WTC11 (cell line): ENCODE measurements around the gene ARAP1. TPM values are rescaled to one million over a fixed set of nuclear protein-coding genes. Genes with fewer than 3 reads are reported as not detected.

Experiments
- ATAC-seq: fragments of 200-7000 bp; cut with Tn5 transposase; 2 replicates; pipeline ENCODE4 v1.10.0; 2021; ENCODE audit warnings: mild to moderate bottlenecking, moderate library complexity
- CTCF ChIA-PET: fragments of 300-600 bp; sonication (Branson Sonifier 250); formaldehyde crosslinking; loops from one replicate; lab custom pipeline; 2021; ENCODE audit warnings: antibody characterized with exemption; lab: Charles Lee
- POLR2A ChIA-PET: fragments of 350-600 bp; sonication (Branson Sonifier 250); formaldehyde crosslinking; loops from one replicate; lab custom pipeline; 2021; ENCODE audit warnings: antibody characterized with exemption; lab: Charles Lee
- DNase-seq: peaks from one replicate; pipeline ENCODE4 v3.0.0; 2021; ENCODE audit warnings: low spot score
- H3K27ac Mint-ChIP-seq: 2 replicates; pipeline ENCODE4 v1.8.0; 2021; ENCODE audit warnings: mixed read lengths
- H3K27me3 Mint-ChIP-seq: 2 replicates; pipeline ENCODE4 v1.8.0; 2021; ENCODE audit warnings: low read depth, mild to moderate bottlenecking, moderate library complexity, mixed read lengths
- H3K36me3 Mint-ChIP-seq: 2 replicates; pipeline ENCODE4 v1.8.0; 2021; ENCODE audit warnings: mixed read lengths
- H3K4me1 Mint-ChIP-seq: 2 replicates; pipeline ENCODE4 v1.8.0; 2022; ENCODE audit warnings: mixed read lengths
- H3K4me3 Mint-ChIP-seq: 2 replicates; pipeline ENCODE4 v1.8.0; 2021; ENCODE audit warnings: mild to moderate bottlenecking, moderate library complexity, mixed read lengths
- H3K9me3 Mint-ChIP-seq: 2 replicates; pipeline ENCODE4 v1.8.0; 2021; ENCODE audit warnings: mixed read lengths
- AFF4 ChIP-seq: sonication (generic); formaldehyde crosslinking; IDR thresholded peaks from 2 replicates; pipeline ENCODE4 v1.8.1; 2023; ENCODE audit warnings: mild to moderate bottlenecking, missing genetic modification reagents, borderline replicate concordance
- CDX4 ChIP-seq: fragments of 250-450 bp; sonication (Bioruptor Pico); IDR thresholded peaks from 2 replicates; pipeline ENCODE4 v1.9.0; 2021; ENCODE audit warnings: moderate library complexity, mild to moderate bottlenecking, inconsistent platforms, borderline replicate concordance
- CREB1 ChIP-seq: sonication (generic); formaldehyde crosslinking; IDR thresholded peaks from 2 replicates; pipeline ENCODE4 v1.8.0; 2023; ENCODE audit warnings: mild to moderate bottlenecking, missing genetic modification reagents
- E2F4 ChIP-seq: sonication (generic); formaldehyde crosslinking; IDR thresholded peaks from 2 replicates; pipeline ENCODE4 v1.8.1; 2022; ENCODE audit warnings: low read depth, mild to moderate bottlenecking, moderate library complexity, missing genetic modification reagents, borderline replicate concordance
- FOXJ3 ChIP-seq: sonication (generic); formaldehyde crosslinking; IDR thresholded peaks from 2 replicates; pipeline ENCODE4 v1.9.0; 2021; ENCODE audit warnings: missing genetic modification reagents, mild to moderate bottlenecking, borderline replicate concordance
- FOXP1 ChIP-seq: sonication (generic); formaldehyde crosslinking; IDR thresholded peaks from 2 replicates; pipeline ENCODE4 v1.8.0; 2022; ENCODE audit warnings: missing genetic modification reagents, mild to moderate bottlenecking, moderate library complexity, borderline replicate concordance
- GTF2I ChIP-seq: fragments of 250-450 bp; sonication (Bioruptor Pico); conservative IDR thresholded peaks from 2 replicates; pipeline ENCODE4 v1.4.0; 2021; ENCODE audit warnings: mild to moderate bottlenecking
- MYBL2 ChIP-seq: sonication (generic); formaldehyde crosslinking; IDR thresholded peaks from 2 replicates; pipeline ENCODE4 v1.8.1; 2023; ENCODE audit warnings: mild to moderate bottlenecking, moderate library complexity, missing genetic modification reagents
- NFE2L1 ChIP-seq: sonication (generic); formaldehyde crosslinking; IDR thresholded peaks from 2 replicates; pipeline ENCODE4 v1.8.1; 2023; ENCODE audit warnings: missing genetic modification reagents
- NFYB ChIP-seq: sonication (generic); formaldehyde crosslinking; conservative IDR thresholded peaks from 2 replicates; pipeline ENCODE4 v1.8.0; 2022; ENCODE audit warnings: low read depth, missing genetic modification reagents
- NR3C1 ChIP-seq: sonication (generic); formaldehyde crosslinking; conservative IDR thresholded peaks from 2 replicates; pipeline ENCODE4 v1.8.1; 2023; ENCODE audit warnings: low read depth, mild to moderate bottlenecking, missing genetic modification reagents
- OVOL2 ChIP-seq: fragments of 250-450 bp; sonication (Bioruptor Pico); IDR thresholded peaks from 2 replicates; pipeline ENCODE4 v1.9.0; 2021; ENCODE audit warnings: mild to moderate bottlenecking, borderline replicate concordance
- PREB ChIP-seq: sonication (generic); formaldehyde crosslinking; IDR thresholded peaks from 2 replicates; pipeline ENCODE4 v1.8.1; 2022; ENCODE audit warnings: mild to moderate bottlenecking, missing genetic modification reagents, moderate library complexity, borderline replicate concordance
- SOX15 ChIP-seq: fragments of 250-450 bp; sonication (Bioruptor Pico); IDR thresholded peaks from 2 replicates; pipeline ENCODE4 v1.9.0; 2021; ENCODE audit warnings: mild to moderate bottlenecking
- STAT6 ChIP-seq: sonication (generic); formaldehyde crosslinking; conservative IDR thresholded peaks from 2 replicates; pipeline ENCODE4 v1.8.1; 2023; ENCODE audit warnings: mild to moderate bottlenecking, low read depth, missing genetic modification reagents, moderate library complexity
- TCF7 ChIP-seq: sonication (generic); formaldehyde crosslinking; IDR thresholded peaks from 2 replicates; pipeline ENCODE4 v1.8.0; 2022; ENCODE audit warnings: mild to moderate bottlenecking, low read depth, missing genetic modification reagents, moderate library complexity
- TEAD1 ChIP-seq: sonication (generic); formaldehyde crosslinking; IDR thresholded peaks from 2 replicates; pipeline ENCODE4 v1.8.0; 2022; ENCODE audit warnings: mild to moderate bottlenecking, missing genetic modification reagents
- TP53 ChIP-seq: sonication (generic); formaldehyde crosslinking; IDR thresholded peaks from 2 replicates; pipeline ENCODE4 v1.8.1; 2023; ENCODE audit warnings: mild to moderate bottlenecking, missing genetic modification reagents
- ZBTB43 ChIP-seq: sonication (generic); formaldehyde crosslinking; IDR thresholded peaks from 2 replicates; pipeline ENCODE4 v1.8.1; 2023; ENCODE audit warnings: mild to moderate bottlenecking, missing genetic modification reagents
- ZNF138 ChIP-seq: sonication (generic); formaldehyde crosslinking; conservative IDR thresholded peaks from 2 replicates; pipeline ENCODE4 v1.8.1; 2022; ENCODE audit warnings: mild to moderate bottlenecking, moderate library complexity, missing genetic modification reagents
- ZNF281 ChIP-seq: sonication (generic); formaldehyde crosslinking; IDR thresholded peaks from 2 replicates; pipeline ENCODE4 v1.8.0; 2023; ENCODE audit warnings: mild to moderate bottlenecking, missing genetic modification reagents
- ZNF396 ChIP-seq: fragments of 250-450 bp; sonication (Bioruptor Pico); IDR thresholded peaks from 2 replicates; pipeline ENCODE4 v1.8.0; 2021; ENCODE audit warnings: mild to moderate bottlenecking, moderate library complexity, borderline replicate concordance
- ZNF416 ChIP-seq: fragments of 250-450 bp; sonication (Bioruptor Pico); IDR thresholded peaks from 2 replicates; pipeline ENCODE4 v1.9.0; 2021; ENCODE audit warnings: mild to moderate bottlenecking, inconsistent platforms
- ZNF671 ChIP-seq: fragments of 250-450 bp; sonication (Bioruptor Pico); IDR thresholded peaks from 2 replicates; pipeline ENCODE4 v1.8.0; 2021; ENCODE audit warnings: mild to moderate bottlenecking
- total RNA-seq: library from RNA; stranded (reverse); gene quantifications from 3 replicates; pipeline ENCODE4 v1.2.3, GENCODE V29; 2021

Gene ARAP1
- total RNA-seq, 1 experiment from 2014 or later = 98.8 TPM

GRCh38 chr11:72642884-72643522 lies 109.2 kb downstream of the ARAP1 start:
- peaks cover 26% of the 10 kb centered on the region for H3K27me3 Mint-ChIP-seq
- no peaks in the 10 kb centered on the region for H3K9me3 Mint-ChIP-seq
- ATAC-seq (peak; percentile 79), DNase-seq (peak; percentile 74)
- ChIA-PET POLR2A (interaction anchor here (1.0 kb wide), 1 partner anchor 35 kb away, joined by 3 read pairs; no protein-coding TSS in a partner anchor), CTCF (interaction anchor here (0.7 to 7.5 kb wide), 24 partner anchors 8 to 415 kb away, joined by 3 to 124 read pairs (median 6); partner anchors contain the start of gene PDE2A)
- peak overlapping the region; percentile 59 for H3K4me3 Mint-ChIP-seq
- no peaks in the 10 kb centered on the region for H3K4me1 Mint-ChIP-seq
- H3K36me3 Mint-ChIP-seq = no peaks in the 10 kb centered on the region
- H3K27ac Mint-ChIP-seq = no peak overlapping the region
- no peak for TF ChIP-seq ZBTB43 (CRISPR knock-in tag)
- no peak for TF ChIP-seq STAT6 (CRISPR knock-in tag)
- TF ChIP-seq SOX15 (CRISPR knock-in tag) = no peak
- TF ChIP-seq TEAD1 (CRISPR knock-in tag) = no peak
- TF ChIP-seq CDX4 (CRISPR knock-in tag) = no peak
- no peak for TF ChIP-seq PREB (CRISPR knock-in tag)
- no peak for TF ChIP-seq ZNF396 (CRISPR knock-in tag)
- no peak for TF ChIP-seq NFE2L1 (CRISPR knock-in tag)
- TF ChIP-seq NFYB (CRISPR knock-in tag) = no peak
- TF ChIP-seq ZNF416 (CRISPR knock-in tag) = no peak
- TF ChIP-seq MYBL2 = 0 out of 2 replicates have a peak, but pooled peaks have one; percentile 18
- TF ChIP-seq TP53 (CRISPR knock-in tag) = no peak
- no peak for TF ChIP-seq E2F4 (CRISPR knock-in tag)
- no peak for TF ChIP-seq NR3C1 (CRISPR knock-in tag)
- TF ChIP-seq FOXP1 (CRISPR knock-in tag) = no peak
- TF ChIP-seq ZNF671 (CRISPR knock-in tag) = no peak
- TF ChIP-seq TCF7 (CRISPR knock-in tag) = no peak
- no peak for TF ChIP-seq ZNF138 (CRISPR knock-in tag)
- TF ChIP-seq ZNF281 (CRISPR knock-in tag) = peak; percentile 51; the same call in 1 of the 2 replicates
- TF ChIP-seq FOXJ3 (CRISPR knock-in tag) = no peak
- no peak for TF ChIP-seq AFF4
- TF ChIP-seq CREB1 (CRISPR knock-in tag) = no peak
- no peak for TF ChIP-seq OVOL2 (CRISPR knock-in tag)
- TF ChIP-seq GTF2I (CRISPR knock-in tag) = no peak
